GM23338 (cell line): ENCODE results near the gene CLDN20. TPM values are rescaled to one million over a fixed set of nuclear protein-coding genes. Genes with fewer than 3 reads are reported as not detected.
"Not testable (repeated sequence)": the region's sequence is repeated elsewhere in the genome, so short reads cannot be mapped to it uniquely, and the experiment has no call there.

Experiments
- ATAC-seq: fragments of 200-7000 bp; cut with Tn5 transposase; 3 replicates; pipeline ENCODE4 v1.9.1; 2020
- DNase-seq: peaks from one replicate; pipeline ENCODE4 v3.0.0-alpha.2; 2015; ENCODE audit warnings: low spot score
- H2AFZ ChIP-seq: fragments of 200-600 bp; sonication (generic); 2 replicates; pipeline ENCODE4 v1.8.0; 2016; ENCODE audit warnings: antibody characterized with exemption, mild to moderate bottlenecking, moderate library complexity
- H3F3A ChIP-seq: fragments of 200-600 bp; sonication (generic); replicated peaks from 2 replicates; pipeline ENCODE4 v1.8.0; 2017; ENCODE audit warnings: antibody characterized with exemption, mixed run types, low read depth
- H3K27ac ChIP-seq: fragments of 200-600 bp; sonication (generic); 2 replicates; pipeline ENCODE4 v1.6.1; 2016; ENCODE audit warnings: low read depth
- H3K27me3 ChIP-seq: fragments of 200-600 bp; sonication (generic); 2 replicates; pipeline ENCODE4 v1.8.0; 2016; ENCODE audit warnings: mild to moderate bottlenecking, mixed run types, moderate library complexity; ENCODE audit not compliant: insufficient read depth
- H3K36me3 ChIP-seq: fragments of 200-600 bp; sonication (generic); 2 replicates; pipeline ENCODE4 v1.8.0; 2016; ENCODE audit warnings: mild to moderate bottlenecking; ENCODE audit not compliant: insufficient read depth
- H3K4me1 ChIP-seq: fragments of 200-600 bp; sonication (generic); 2 replicates; pipeline ENCODE4 v1.8.0; 2016; ENCODE audit warnings: mild to moderate bottlenecking, moderate library complexity; ENCODE audit not compliant: insufficient read depth
- H3K4me2 ChIP-seq: fragments of 200-600 bp; sonication (generic); 2 replicates; pipeline ENCODE4 v1.7.1; 2017; ENCODE audit warnings: mixed run types
- H3K4me3 ChIP-seq: fragments of 200-600 bp; sonication (generic); 2 replicates; pipeline ENCODE4 v1.6.1; 2016; ENCODE audit warnings: mixed run types
- H3K79me2 ChIP-seq: fragments of 200-600 bp; sonication (generic); replicated peaks from 2 replicates; pipeline ENCODE4 v1.8.0; 2017; ENCODE audit warnings: mild to moderate bottlenecking; ENCODE audit not compliant: insufficient read depth
- H3K9me2 ChIP-seq: fragments of 200-600 bp; sonication (generic); 2 replicates; pipeline ENCODE4 v1.8.0; 2017; ENCODE audit not compliant: insufficient read depth
- H4K20me1 ChIP-seq: fragments of 200-600 bp; sonication (generic); replicated peaks from 2 replicates; pipeline ENCODE4 v1.8.0; 2017; ENCODE audit warnings: mild to moderate bottlenecking; ENCODE audit not compliant: insufficient read depth
- H3K27ac Mint-ChIP-seq: 2 replicates; pipeline ENCODE4 v1.8.0; 2020; ENCODE audit warnings: inconsistent platforms, mild to moderate bottlenecking, moderate library complexity, mixed read lengths
- H3K27me3 Mint-ChIP-seq: 3 replicates; pipeline ENCODE4 v1.8.0; 2022; ENCODE audit warnings: low read depth, mild to moderate bottlenecking, moderate library complexity, mixed read lengths, inconsistent platforms; ENCODE audit not compliant: insufficient read depth, poor library complexity
- H3K36me3 Mint-ChIP-seq: 3 replicates; pipeline ENCODE4 v1.8.0; 2021; ENCODE audit warnings: low read depth, mild to moderate bottlenecking, inconsistent platforms, moderate library complexity, mixed read lengths
- H3K4me1 Mint-ChIP-seq: 3 replicates; pipeline ENCODE4 v1.8.0; 2020; ENCODE audit warnings: mild to moderate bottlenecking, inconsistent platforms, mixed read lengths
- H3K4me3 Mint-ChIP-seq: 3 replicates; pipeline ENCODE4 v1.8.0; 2021; ENCODE audit warnings: moderate library complexity, mild to moderate bottlenecking, inconsistent platforms, mixed read lengths
- H3K9me3 Mint-ChIP-seq: 3 replicates; pipeline ENCODE4 v1.8.0; 2020; ENCODE audit warnings: moderate library complexity, mild to moderate bottlenecking, inconsistent platforms, mixed read lengths
- CREB1 ChIP-seq: fragments of 250-450 bp; sonication (Bioruptor Pico); IDR thresholded peaks from 2 replicates; pipeline ENCODE4 v1.5.0; 2020; ENCODE audit warnings: low read depth, mild to moderate bottlenecking, moderate library complexity
- EZH2phosphoT487 ChIP-seq: fragments of 200-600 bp; sonication (generic); IDR thresholded peaks from one replicate; pipeline ENCODE4 v1.8.1; 2018; ENCODE audit warnings: antibody characterized with exemption; ENCODE audit not compliant: unreplicated experiment
- JUNB ChIP-seq: IDR thresholded peaks from one replicate; pipeline ENCODE4 v1.6.1; 2016; ENCODE audit warnings: antibody characterized with exemption; ENCODE audit not compliant: unreplicated experiment
- NANOG ChIP-seq: IDR thresholded peaks from 2 replicates; pipeline ENCODE4 v1.6.1; 2016; ENCODE audit warnings: antibody characterized with exemption, borderline replicate concordance
- POLR2AphosphoS5 ChIP-seq: IDR thresholded peaks from 2 replicates; pipeline ENCODE4 v1.6.1; 2016; ENCODE audit warnings: antibody characterized with exemption, low read depth
- REST ChIP-seq: IDR thresholded peaks from one replicate; pipeline ENCODE4 v1.6.1; 2018; ENCODE audit warnings: antibody characterized with exemption; ENCODE audit not compliant: unreplicated experiment
- ZNF114 ChIP-seq: fragments of 250-450 bp; sonication (Bioruptor Pico); IDR thresholded peaks from 2 replicates; pipeline ENCODE4 v1.5.0; 2020; ENCODE audit warnings: mild to moderate bottlenecking, moderate library complexity
- polyA plus RNA-seq: library from polyadenylated mRNA; unstranded; fragments of >200 nt; fragmentation: Nextera tagmentation; extraction: Ambion mirVana; gene quantifications from 2 replicates; pipeline ENCODE4 v1.2.1, GENCODE V29; 2016
- total RNA-seq: library from RNA; depleted of rRNA; stranded (reverse); fragments of >200 nt; shearing (Covaris generic); gene quantifications from 2 replicates; pipeline ENCODE4 v1.2.3, GENCODE V29; 2014
- TF ChIP-seq, protein P1 (sequence below), 2 experiments: fragments of 200-600 bp in 1 of 2; sonication (generic) in 1 of 2; conservative IDR thresholded peaks; 2 replicates each; pipeline versions ENCODE4 v1.5.1 to v1.6.1; 2016 to 2017; ENCODE audit warnings: antibody characterized with exemption in 2 of 2, low read depth in 2 of 2, mild to moderate bottlenecking in 2 of 2, moderate library complexity in 1 of 2
- TF ChIP-seq, protein P2 (sequence below): IDR thresholded peaks from 2 replicates; pipeline ENCODE4 v1.6.1; 2016; ENCODE audit warnings: antibody characterized with exemption

CLDN20 gene
- total and polyA plus RNA-seq, 2 experiments from 2014 or later, result 0.23 TPM; not detected in 1

- H3K4me2 ChIP-seq, H3K27me3 Mint-ChIP-seq, H3K4me3 Mint-ChIP-seq, H3K4me3 ChIP-seq, H3K9me2 ChIP-seq, H3K36me3 ChIP-seq, H2AFZ ChIP-seq, H3K9me3 Mint-ChIP-seq, H3F3A ChIP-seq, H3K27me3 ChIP-seq, H4K20me1 ChIP-seq, H3K79me2 ChIP-seq: not testable (repeated sequence)
- peaks cover 32% of the 10 kb centered on the region for H3K4me1 Mint-ChIP-seq
- peak overlapping the region; percentile 0; the same call in 1 of the 2 replicates for H3K27ac ChIP-seq
- TF ChIP-seq, protein P1, sequence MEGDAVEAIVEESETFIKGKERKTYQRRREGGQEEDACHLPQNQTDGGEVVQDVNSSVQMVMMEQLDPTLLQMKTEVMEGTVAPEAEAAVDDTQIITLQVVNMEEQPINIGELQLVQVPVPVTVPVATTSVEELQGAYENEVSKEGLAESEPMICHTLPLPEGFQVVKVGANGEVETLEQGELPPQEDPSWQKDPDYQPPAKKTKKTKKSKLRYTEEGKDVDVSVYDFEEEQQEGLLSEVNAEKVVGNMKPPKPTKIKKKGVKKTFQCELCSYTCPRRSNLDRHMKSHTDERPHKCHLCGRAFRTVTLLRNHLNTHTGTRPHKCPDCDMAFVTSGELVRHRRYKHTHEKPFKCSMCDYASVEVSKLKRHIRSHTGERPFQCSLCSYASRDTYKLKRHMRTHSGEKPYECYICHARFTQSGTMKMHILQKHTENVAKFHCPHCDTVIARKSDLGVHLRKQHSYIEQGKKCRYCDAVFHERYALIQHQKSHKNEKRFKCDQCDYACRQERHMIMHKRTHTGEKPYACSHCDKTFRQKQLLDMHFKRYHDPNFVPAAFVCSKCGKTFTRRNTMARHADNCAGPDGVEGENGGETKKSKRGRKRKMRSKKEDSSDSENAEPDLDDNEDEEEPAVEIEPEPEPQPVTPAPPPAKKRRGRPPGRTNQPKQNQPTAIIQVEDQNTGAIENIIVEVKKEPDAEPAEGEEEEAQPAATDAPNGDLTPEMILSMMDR (conservative IDR thresholded peaks at IDR 0.05; ENCODE audit: low read depth in 2 of 2), result peak; percentile 71 to 81
- H3K4me1 ChIP-seq, result peaks cover 18% of the 10 kb centered on the region
- DNase-seq (peak; percentile 83), ATAC-seq (peak; percentile 74)
- peaks cover 36% of the 10 kb centered on the region for H3K36me3 Mint-ChIP-seq
- H3K27ac Mint-ChIP-seq, result peak overlapping the region; percentile 2; the same call in 1 of the 2 replicates
Observed at GRCh38 chr6:155268088-155268867, 4.5 kb downstream of the CLDN20 start.

DNA sequence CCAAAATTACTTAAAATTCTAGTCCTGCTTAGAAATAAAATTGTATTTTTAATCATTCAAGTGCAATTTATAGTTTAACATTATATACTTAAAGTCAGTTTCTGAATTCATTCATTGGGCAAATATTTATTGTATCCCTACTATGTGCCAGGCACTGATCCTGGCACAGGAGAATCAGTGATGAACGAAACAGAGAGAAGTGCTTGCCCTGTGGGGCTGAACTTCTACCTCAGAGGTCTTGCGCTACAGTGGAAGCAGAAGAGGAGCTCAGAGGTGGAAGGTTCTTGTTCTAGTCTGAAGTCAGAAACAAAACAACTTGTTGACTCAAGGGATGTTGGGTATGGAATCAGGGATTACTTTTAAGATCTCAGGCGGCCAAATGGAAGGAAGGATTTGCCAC lies 6.0 kb downstream of the CLDN20 start:
- no peaks in the 10 kb centered on the region for H3K36me3 ChIP-seq
- no peak overlapping the region for H3K4me2 ChIP-seq
- 0 out of 2 replicates have a peak, but pooled peaks cover 5% of the 10 kb centered on the region for H3K79me2 ChIP-seq
- H3F3A ChIP-seq, result no peaks in the 10 kb centered on the region
- ATAC-seq (no peak), DNase-seq (no peak)
- H3K4me1 ChIP-seq, result peaks cover 28% of the 10 kb centered on the region
- Mint-ChIP-seq H3K27ac (no peak overlapping the region), H3K4me1 (peaks cover 32% of the 10 kb centered on the region), H3K4me3 (no peak overlapping the region), H3K36me3 (peaks cover 34% of the 10 kb centered on the region), H3K27me3 (no peaks in the 10 kb centered on the region), H3K9me3 (peaks cover 2% of the 10 kb centered on the region; the same call in 1 of the 3 replicates)
- H4K20me1 ChIP-seq, result no peaks in the 10 kb centered on the region
- no peaks in the 10 kb centered on the region for H3K9me2 ChIP-seq
- no peak overlapping the region for H3K27ac ChIP-seq
- no peaks in the 10 kb centered on the region for H3K27me3 ChIP-seq
- no peak overlapping the region for H3K4me3 ChIP-seq
- H2AFZ ChIP-seq, result no peak overlapping the region
- no peak for TF ChIP-seq JUNB
- no peak for TF ChIP-seq CREB1
- TF ChIP-seq POLR2AphosphoS5, result no peak
- TF ChIP-seq EZH2phosphoT487, result no peak
- TF ChIP-seq REST, result no peak
- no peak for TF ChIP-seq ZNF114 (CRISPR knock-in tag)
- TF ChIP-seq, protein P2, sequence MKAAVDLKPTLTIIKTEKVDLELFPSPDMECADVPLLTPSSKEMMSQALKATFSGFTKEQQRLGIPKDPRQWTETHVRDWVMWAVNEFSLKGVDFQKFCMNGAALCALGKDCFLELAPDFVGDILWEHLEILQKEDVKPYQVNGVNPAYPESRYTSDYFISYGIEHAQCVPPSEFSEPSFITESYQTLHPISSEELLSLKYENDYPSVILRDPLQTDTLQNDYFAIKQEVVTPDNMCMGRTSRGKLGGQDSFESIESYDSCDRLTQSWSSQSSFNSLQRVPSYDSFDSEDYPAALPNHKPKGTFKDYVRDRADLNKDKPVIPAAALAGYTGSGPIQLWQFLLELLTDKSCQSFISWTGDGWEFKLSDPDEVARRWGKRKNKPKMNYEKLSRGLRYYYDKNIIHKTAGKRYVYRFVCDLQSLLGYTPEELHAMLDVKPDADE, result no peak
- TF ChIP-seq, protein P1 (conservative IDR thresholded peaks at IDR 0.05; ENCODE audit: low read depth in 2 of 2), result no peak
- no peak for TF ChIP-seq NANOG
